ENCODE results near the gene KBTBD8. TPM values are rescaled to one million over a fixed set of nuclear protein-coding genes. Genes with fewer than 3 reads are reported as not detected.

Gene KBTBD8
- total RNA-seq, 2 donors from 2014 or later: 1.0 to 8.0 TPM

GRCh38 chr3:67044955-67045354 lies 46.8 kb downstream of the KBTBD8 start:
- no peaks in the 10 kb centered on the region for H3K36me3 ChIP-seq
- no peak for DNase-seq (ENCODE audit: low spot score)
- H3K4me3 ChIP-seq: no peak overlapping the region
- H3K4me1 ChIP-seq (replicated peaks): no peaks in the 10 kb centered on the region
- TF ChIP-seq POLR2AphosphoS5 (IDR thresholded peaks at IDR 0.05): no peak
- no peak for TF ChIP-seq CTCF (IDR thresholded peaks at IDR 0.05)
- no peak for TF ChIP-seq POLR2A (IDR thresholded peaks at IDR 0.05)
- H3K27me3 ChIP-seq (replicated peaks; ENCODE audit: insufficient read depth): no peaks in the 10 kb centered on the region
- H3K9me3 ChIP-seq: no peaks in the 10 kb centered on the region
- H3K27ac ChIP-seq: no peak overlapping the region
- intact Hi-C loops (cut with DNase I): no loop called here
- 59% methylated on average over 2 of the region's 2 CpGs for WGBS

GRCh38 chr3:67045711-67046465 lies 47.8 kb downstream of the KBTBD8 start:
- intact Hi-C loops (cut with DNase I): no loop called here
- no peak for TF ChIP-seq CTCF (IDR thresholded peaks at IDR 0.05)
- no peak for TF ChIP-seq POLR2AphosphoS5 (IDR thresholded peaks at IDR 0.05)
- TF ChIP-seq POLR2A (IDR thresholded peaks at IDR 0.05): no peak
- DNase-seq (ENCODE audit: low spot score): no peak
- Histone ChIP-seq H3K36me3 (no peaks in the 10 kb centered on the region), H3K9me3 (no peaks in the 10 kb centered on the region), H3K27me3 (replicated peaks; ENCODE audit: insufficient read depth) (no peaks in the 10 kb centered on the region), H3K4me3 (no peak overlapping the region), H3K27ac (no peak overlapping the region), H3K4me1 (replicated peaks) (no peaks in the 10 kb centered on the region)
- 80% methylated on average over 5 of the region's 5 CpGs for WGBS

- no peaks in the 10 kb centered on the region for H3K9me3 ChIP-seq
- TF ChIP-seq POLR2A (IDR thresholded peaks at IDR 0.05): no peak
- no peaks in the 10 kb centered on the region for H3K4me1 ChIP-seq (replicated peaks)
- no peak for DNase-seq (ENCODE audit: low spot score)
- no peaks in the 10 kb centered on the region for H3K36me3 ChIP-seq
- H3K4me3 ChIP-seq: no peak overlapping the region
- no peaks in the 10 kb centered on the region for H3K27me3 ChIP-seq (replicated peaks; ENCODE audit: insufficient read depth)
- intact Hi-C loops (cut with DNase I): no loop called here
- no peak overlapping the region for H3K27ac ChIP-seq
- 86% methylated on average over 2 of the region's 2 CpGs for WGBS
Measured at GRCh38 chr3:67047051-67047450, 48.9 kb downstream of the KBTBD8 start.

GRCh38 chr3:67048067-67048714 lies 50.1 kb downstream of the KBTBD8 start:
- H3K27me3 ChIP-seq (replicated peaks; ENCODE audit: insufficient read depth): no peaks in the 10 kb centered on the region
- H3K4me3 ChIP-seq: no peak overlapping the region
- H3K36me3 ChIP-seq: no peaks in the 10 kb centered on the region
- 84% methylated on average over 2 of the region's 2 CpGs for WGBS
- TF ChIP-seq CTCF (IDR thresholded peaks at IDR 0.05): no peak
- TF ChIP-seq POLR2AphosphoS5 (IDR thresholded peaks at IDR 0.05): no peak
- no peak for TF ChIP-seq POLR2A (IDR thresholded peaks at IDR 0.05)
- DNase-seq (ENCODE audit: low spot score): no peak
- intact Hi-C loops (cut with DNase I): no loop called here
- no peaks in the 10 kb centered on the region for H3K4me1 ChIP-seq (replicated peaks)
- H3K27ac ChIP-seq: no peak overlapping the region
- H3K9me3 ChIP-seq: no peaks in the 10 kb centered on the region

- H3K36me3 ChIP-seq: no peaks in the 10 kb centered on the region
- no peak overlapping the region for H3K4me3 ChIP-seq
- TF ChIP-seq POLR2A (IDR thresholded peaks at IDR 0.05) (no peak), CTCF (IDR thresholded peaks at IDR 0.05) (no peak), POLR2AphosphoS5 (IDR thresholded peaks at IDR 0.05) (no peak)
- no peak for DNase-seq (ENCODE audit: low spot score)
- WGBS: 88% methylated on average over 3 of the region's 3 CpGs
- intact Hi-C loops (cut with DNase I): no loop called here
- no peaks in the 10 kb centered on the region for H3K9me3 ChIP-seq
- H3K4me1 ChIP-seq (replicated peaks): no peaks in the 10 kb centered on the region
- H3K27ac ChIP-seq: no peak overlapping the region
- H3K27me3 ChIP-seq (replicated peaks; ENCODE audit: insufficient read depth): no peaks in the 10 kb centered on the region
Measured at GRCh38 chr3:67048715-67049074, 50.6 kb downstream of the KBTBD8 start.
